Esophagus muscularis mucosa (tissue), 4 donors: Measurements from ENCODE around the gene PCSK6. TPM values are rescaled to one million over a fixed set of nuclear protein-coding genes. Genes with fewer than 3 reads are reported as not detected.

ENCODE experiments used
- DNase-seq: peaks from one replicate; pipeline ENCODE4 v3.0.0-alpha.2; 2017; ENCODE audit errors: extremely low spot score
- H3K27ac ChIP-seq, 4 donors: fragments of 200-600 bp; sonication (generic); replicated peaks in 1 of 4; 1 replicate in 3 of 4; 2 replicates in 1 of 4; pipeline ENCODE4 v1.5.1; 2016 to 2019; ENCODE audit warnings: mild to moderate bottlenecking in 1 of 4
- H3K27me3 ChIP-seq, 4 donors: fragments of 200-600 bp; sonication (generic); one replicate each; pipeline versions ENCODE4 v1.5.1 to v1.6.0; 2016 to 2019
- H3K36me3 ChIP-seq, 4 donors: fragments of 200-600 bp; sonication (generic); one replicate each; pipeline ENCODE4 v1.5.1; 2016 to 2019
- H3K4me1 ChIP-seq, 4 donors: fragments of 200-600 bp; sonication (generic); one replicate each; pipeline ENCODE4 v1.5.1; 2016 to 2019
- H3K4me3 ChIP-seq, 4 donors: fragments of 200-600 bp; sonication (generic); 1 replicate in 2 of 4; 2 replicates in 2 of 4; pipeline ENCODE4 v1.5.1; 2016 to 2019; ENCODE audit warnings: mild to moderate bottlenecking in 4 of 4, moderate library complexity in 1 of 4
- H3K9me3 ChIP-seq, 4 donors: fragments of 200-600 bp; sonication (generic); 1 replicate in 3 of 4; 2 replicates in 1 of 4; pipeline ENCODE4 v1.5.1; 2016 to 2019
- EP300 ChIP-seq: sonication (generic); formaldehyde crosslinking; IDR thresholded peaks from one replicate; pipeline ENCODE4 v1.6.1; 2017; ENCODE audit warnings: antibody characterized with exemption
- POLR2A ChIP-seq: fragments of 450-650 bp; IDR thresholded peaks from one replicate; pipeline ENCODE4 v1.6.1; 2017; ENCODE audit warnings: antibody characterized with exemption, moderate library complexity, mild to moderate bottlenecking, low read depth
- POLR2AphosphoS5 ChIP-seq, 2 donors: sonication (generic); formaldehyde crosslinking; IDR thresholded peaks; one replicate each; pipeline ENCODE4 v1.6.1; 2017; ENCODE audit warnings: antibody characterized with exemption in 2 of 2
- WGBS: methylation state at CpG from one replicate; pipeline ENCODE4 v1.1.5; 2018; 5-methylcytosine and 5-hydroxymethylcytosine counted together
- intact Hi-C: fragments of 100-400 bp; cut with DNase I; formaldehyde crosslinking; loops from one replicate; pipeline ENCODE4 v1.15.1; 2023
- total RNA-seq, 4 donors: library from RNA; depleted of rRNA; stranded (reverse); fragments of >200 nt; gene quantifications; one replicate each; pipeline versions ENCODE4 v1.1.0 to v1.2.1, GENCODE V29; 2016
- TF ChIP-seq, protein P1 (sequence below), 3 experiments: fragments of 200-600 bp in 2 of 3; fragments of 450-650 bp in 1 of 3; sonication (generic) in 2 of 3; IDR thresholded peaks; one replicate each; pipeline ENCODE4 v1.5.1; 2017 to 2019; ENCODE audit warnings: antibody characterized with exemption in 3 of 3, mild to moderate bottlenecking in 2 of 3, moderate library complexity in 1 of 3

The PCSK6 gene
- total RNA-seq, 4 donors from 2014 or later = 13.6 to 24.1 (median 15.3) TPM

DNA sequence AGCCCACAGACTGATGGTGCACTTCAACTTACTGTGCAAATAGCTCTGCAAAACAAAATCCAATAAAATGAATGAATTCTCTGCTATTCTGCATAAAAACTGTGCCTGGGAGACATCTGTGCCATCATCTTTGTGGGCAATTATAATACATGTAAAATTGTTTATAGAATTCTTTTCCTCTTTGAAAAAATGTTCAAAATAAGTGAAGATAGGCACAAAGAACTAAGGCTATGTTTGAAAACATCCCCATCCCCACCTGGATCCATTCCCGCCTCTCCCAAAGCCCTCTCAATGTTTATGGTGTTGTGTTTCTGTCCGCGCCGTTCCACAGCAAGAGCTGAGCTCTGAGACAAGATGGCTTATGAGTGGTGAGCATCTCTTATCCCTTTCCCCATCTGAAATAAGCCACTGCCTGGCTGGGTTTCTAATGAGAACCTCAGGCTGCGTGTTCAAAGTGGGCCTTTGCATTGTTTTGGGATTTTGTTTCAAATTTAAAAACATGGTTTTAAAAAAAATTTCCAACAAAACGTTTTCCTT, 172.1 kb downstream of the PCSK6 start:
- no peak for DNase-seq
- Histone ChIP-seq H3K4me1 (no peaks in the 10 kb centered on the region), H3K4me3 (no peak overlapping the region), H3K36me3 (peaks cover 0 to 35% (median 0%) of the 10 kb centered on the region in 4 donors), H3K9me3 (no peaks in the 10 kb centered on the region), H3K27ac (no peak overlapping the region), H3K27me3 (peaks cover 0 to 23% (median 0%) of the 10 kb centered on the region in 4 donors)
- TF ChIP-seq EP300 = no peak
- TF ChIP-seq, protein P1, sequence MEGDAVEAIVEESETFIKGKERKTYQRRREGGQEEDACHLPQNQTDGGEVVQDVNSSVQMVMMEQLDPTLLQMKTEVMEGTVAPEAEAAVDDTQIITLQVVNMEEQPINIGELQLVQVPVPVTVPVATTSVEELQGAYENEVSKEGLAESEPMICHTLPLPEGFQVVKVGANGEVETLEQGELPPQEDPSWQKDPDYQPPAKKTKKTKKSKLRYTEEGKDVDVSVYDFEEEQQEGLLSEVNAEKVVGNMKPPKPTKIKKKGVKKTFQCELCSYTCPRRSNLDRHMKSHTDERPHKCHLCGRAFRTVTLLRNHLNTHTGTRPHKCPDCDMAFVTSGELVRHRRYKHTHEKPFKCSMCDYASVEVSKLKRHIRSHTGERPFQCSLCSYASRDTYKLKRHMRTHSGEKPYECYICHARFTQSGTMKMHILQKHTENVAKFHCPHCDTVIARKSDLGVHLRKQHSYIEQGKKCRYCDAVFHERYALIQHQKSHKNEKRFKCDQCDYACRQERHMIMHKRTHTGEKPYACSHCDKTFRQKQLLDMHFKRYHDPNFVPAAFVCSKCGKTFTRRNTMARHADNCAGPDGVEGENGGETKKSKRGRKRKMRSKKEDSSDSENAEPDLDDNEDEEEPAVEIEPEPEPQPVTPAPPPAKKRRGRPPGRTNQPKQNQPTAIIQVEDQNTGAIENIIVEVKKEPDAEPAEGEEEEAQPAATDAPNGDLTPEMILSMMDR (IDR thresholded peaks at IDR 0.05) = no peak
- TF ChIP-seq POLR2AphosphoS5 (IDR thresholded peaks at IDR 0.05) = no peak
- no peak for TF ChIP-seq POLR2A
- 90% methylated on average over 6 of the region's 6 CpGs for WGBS
- intact Hi-C loops = no loop called here

DNA sequence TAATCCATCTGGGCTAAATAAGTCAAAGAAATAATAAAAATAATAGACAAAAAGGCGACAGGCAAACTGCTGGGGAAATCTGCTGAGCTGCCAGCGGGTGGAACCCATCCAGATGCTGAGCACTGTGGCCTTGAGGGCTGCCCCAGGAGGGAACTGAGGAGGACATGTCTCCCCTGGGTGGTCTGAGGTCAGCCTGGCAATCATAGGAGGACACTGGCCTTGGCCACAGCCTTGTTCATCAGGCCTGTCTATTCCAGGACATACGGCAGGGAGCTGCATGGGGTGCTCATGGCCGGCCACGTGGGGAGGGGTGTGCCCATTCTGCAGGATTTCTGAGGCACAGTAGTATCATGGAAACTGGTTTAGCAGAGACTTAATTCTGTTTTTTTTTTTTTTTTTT, 173.0 kb downstream of the PCSK6 start:
- Histone ChIP-seq H3K27me3 (peaks cover 0 to 21% (median 0%) of the 10 kb centered on the region in 4 donors), H3K4me3 (no peak overlapping the region), H3K36me3 (peaks cover 0 to 28% (median 0%) of the 10 kb centered on the region in 4 donors), H3K4me1 (no peaks in the 10 kb centered on the region), H3K9me3 (no peaks in the 10 kb centered on the region), H3K27ac (no peak overlapping the region)
- DNase-seq = no peak
- intact Hi-C loops = no loop called here
- TF ChIP-seq, protein P1 (IDR thresholded peaks at IDR 0.05) = no peak
- TF ChIP-seq POLR2A = no peak
- no peak for TF ChIP-seq POLR2AphosphoS5 (IDR thresholded peaks at IDR 0.05)
- TF ChIP-seq EP300 = no peak
- 89% methylated on average over 5 of the region's 5 CpGs for WGBS

DNA sequence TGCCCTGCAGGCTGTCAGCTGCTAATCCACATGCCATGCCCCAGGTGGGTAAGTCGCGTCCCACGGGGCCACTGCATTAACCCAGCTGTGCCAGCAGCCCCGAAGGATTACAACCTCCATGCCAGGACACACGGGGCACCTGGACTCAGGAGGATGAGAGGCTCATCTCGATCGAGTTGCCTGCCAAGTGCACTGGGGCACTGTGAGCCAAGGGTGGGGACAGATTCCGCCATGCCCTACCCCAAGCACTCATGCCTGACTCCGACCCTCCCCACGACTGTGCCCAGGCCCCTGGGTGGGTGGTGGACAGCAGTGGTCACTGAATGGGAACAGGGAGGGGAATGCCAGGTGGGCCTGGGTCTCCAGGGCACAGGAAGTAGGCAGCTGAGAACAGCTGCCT, 173.8 kb downstream of the PCSK6 start:
- Histone ChIP-seq H3K36me3 (peaks cover 0 to 21% (median 0%) of the 10 kb centered on the region in 4 donors), H3K4me3 (no peak overlapping the region), H3K4me1 (no peaks in the 10 kb centered on the region), H3K27ac (no peak overlapping the region), H3K9me3 (no peaks in the 10 kb centered on the region), H3K27me3 (peaks cover 0 to 16% (median 0%) of the 10 kb centered on the region in 4 donors)
- no peak for DNase-seq
- TF ChIP-seq EP300 (no peak), POLR2AphosphoS5 (IDR thresholded peaks at IDR 0.05) (no peak), POLR2A (no peak)
- TF ChIP-seq, protein P1 (IDR thresholded peaks at IDR 0.05) = no peak
- 92% methylated on average over 9 of the region's 10 CpGs for WGBS
- intact Hi-C loops = no loop called here

DNA sequence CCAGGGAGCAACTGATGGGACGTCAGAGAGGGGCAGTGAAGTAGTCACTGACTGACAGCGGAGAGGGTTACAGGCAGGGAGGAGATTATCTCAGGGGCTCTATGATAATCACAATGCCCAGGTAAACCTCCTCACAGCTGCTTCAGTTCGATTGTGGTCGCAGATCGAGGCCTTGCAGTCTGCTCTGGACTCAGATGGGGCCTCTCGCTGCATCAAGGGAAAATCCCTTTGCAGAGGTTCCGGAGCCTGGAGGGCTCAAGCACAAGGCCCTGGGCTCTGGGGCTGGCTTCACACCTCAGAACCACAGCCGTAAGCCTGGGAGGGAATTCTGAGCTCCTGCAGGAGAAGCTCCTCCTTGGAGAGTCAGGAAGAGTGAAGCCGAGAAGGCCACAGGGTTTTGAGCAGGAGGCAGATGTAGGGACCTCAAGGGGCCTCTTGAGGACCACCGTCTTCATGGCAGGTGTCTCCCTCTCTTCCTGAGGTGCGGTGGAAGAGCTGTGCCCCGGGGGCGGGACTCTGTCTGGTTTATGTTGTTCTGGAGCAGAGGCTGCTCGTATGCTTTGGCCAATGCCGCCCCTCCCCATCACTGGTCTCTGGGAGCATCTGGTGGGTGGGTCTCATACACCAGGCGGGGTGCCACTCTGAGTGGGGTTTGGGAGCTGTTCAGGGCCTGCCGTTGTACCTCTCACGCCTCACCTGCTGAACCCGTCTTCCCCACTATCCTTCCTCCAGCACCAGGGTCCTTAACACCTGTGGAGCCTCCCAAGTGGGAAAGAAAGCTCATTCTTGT, 175.0 kb downstream of the PCSK6 start:
- H3K27ac ChIP-seq = no peak overlapping the region
- no peaks in the 10 kb centered on the region for H3K4me1 ChIP-seq
- H3K9me3 ChIP-seq = no peaks in the 10 kb centered on the region
- no peak for TF ChIP-seq EP300
- TF ChIP-seq POLR2AphosphoS5 (IDR thresholded peaks at IDR 0.05) = no peak
- TF ChIP-seq, protein P1 (IDR thresholded peaks at IDR 0.05) = no peak
- TF ChIP-seq POLR2A = no peak
- no peak for DNase-seq
- 82% methylated on average over 15 of the region's 19 CpGs for WGBS
- intact Hi-C loops = no loop called here
- peaks cover 0 to 16% (median 0%) of the 10 kb centered on the region in 4 donors for H3K27me3 ChIP-seq
- no peak overlapping the region for H3K4me3 ChIP-seq
- H3K36me3 ChIP-seq = peaks cover 0 to 15% (median 0%) of the 10 kb centered on the region in 4 donors
